ENCODE results near the gene AKAP1. TPM values are rescaled to one million over a fixed set of nuclear protein-coding genes. Genes with fewer than 3 reads are reported as not detected.

Gene AKAP1
- total and polyA plus RNA-seq, 11 donors = 55.8 to 240 (median 128) TPM

GRCh38 chr17:57068222-57068658 lies 16.8 kb upstream of the AKAP1 start:
- Histone ChIP-seq H3K36me3 (no peaks in the 10 kb centered on the region), H3K4me1 (peaks cover 0 to 7% (median 0%) of the 10 kb centered on the region in 12 donors), H3K4me3 (no peak overlapping the region), H3K27me3 (no peaks in the 10 kb centered on the region), H3K9me3 (no peaks in the 10 kb centered on the region), H3K27ac (no peak overlapping the region)
- DNase-seq (no peak), ATAC-seq (no peak)
- intact Hi-C loops (cut with DNase I) = loop anchor here in 1 of 10 donors (10.0 kb wide), 1 partner anchor 53 kb away; no protein-coding TSS in a partner anchor
- WGBS, 4 donors = 13 to 43% (median 25%) methylated on average over 4 of the region's 4 CpGs
- TF ChIP-seq POLR2A (IDR thresholded peaks at IDR 0.05) = no peak
- TF ChIP-seq CTCF (IDR thresholded peaks at IDR 0.05) = no peak

GRCh38 chr17:57068707-57069106 lies 16.3 kb upstream of the AKAP1 start:
- Histone ChIP-seq H3K36me3 (no peaks in the 10 kb centered on the region), H3K4me1 (peaks cover 0 to 7% (median 0%) of the 10 kb centered on the region in 12 donors), H3K27me3 (no peaks in the 10 kb centered on the region), H3K4me3 (no peak overlapping the region), H3K9me3 (no peaks in the 10 kb centered on the region), H3K27ac (no peak overlapping the region)
- DNase-seq (no peak), ATAC-seq (no peak)
- intact Hi-C loops (cut with DNase I) = loop anchor here in 1 of 10 donors (10.0 kb wide), 1 partner anchor 54 kb away; no protein-coding TSS in a partner anchor
- TF ChIP-seq POLR2A (IDR thresholded peaks at IDR 0.05) (no peak), CTCF (IDR thresholded peaks at IDR 0.05) (no peak)
- WGBS, 4 donors = 90 to 98% (median 97%) methylated on average over 2 of the region's 2 CpGs

- TF ChIP-seq POLR2A (IDR thresholded peaks at IDR 0.05) (no peak), CTCF (IDR thresholded peaks at IDR 0.05) (no peak)
- H3K36me3 ChIP-seq = no peaks in the 10 kb centered on the region
- peak overlapping the region in 1 of 12 donors; percentile 44 for H3K27ac ChIP-seq
- 51 to 66% (median 56%) methylated on average over 5 of the region's 5 CpGs for WGBS, 4 donors
- H3K4me3 ChIP-seq = no peak overlapping the region
- intact Hi-C loops (cut with DNase I) = no loop called here
- no peak for ATAC-seq
- H3K27me3 ChIP-seq = no peaks in the 10 kb centered on the region
- H3K4me1 ChIP-seq = peaks cover 0 to 7% (median 0%) of the 10 kb centered on the region in 12 donors
- no peaks in the 10 kb centered on the region for H3K9me3 ChIP-seq
- DNase-seq = no peak
Observed at GRCh38 chr17:57071991-57072944, 12.8 kb upstream of the AKAP1 start.

- intact Hi-C loops (cut with DNase I) = no loop called here
- peaks cover 0 to 7% (median 0%) of the 10 kb centered on the region in 12 donors for H3K4me1 ChIP-seq
- no peak overlapping the region for H3K4me3 ChIP-seq
- no peak overlapping the region for H3K27ac ChIP-seq
- no peaks in the 10 kb centered on the region for H3K36me3 ChIP-seq
- 62 to 76% (median 68%) methylated on average over 2 of the region's 2 CpGs for WGBS, 4 donors
- DNase-seq (no peak), ATAC-seq (no peak)
- TF ChIP-seq POLR2A (IDR thresholded peaks at IDR 0.05) (no peak), CTCF (IDR thresholded peaks at IDR 0.05) (no peak)
- H3K9me3 ChIP-seq = no peaks in the 10 kb centered on the region
- H3K27me3 ChIP-seq = no peaks in the 10 kb centered on the region
Observed at GRCh38 chr17:57073626-57074025, 11.4 kb upstream of the AKAP1 start.
